ENCODE data around the gene SVOP.

- TF ChIP-seq CTCF (conservative IDR thresholded peaks at IDR 0.05; ENCODE audit: low read length), result no peak
- no peak for TF ChIP-seq EZH2phosphoT487 (IDR thresholded peaks at IDR 0.05; ENCODE audit: borderline replicate concordance)
Observed at GRCh38 chr12:108955225-108955835, 65.5 kb downstream of the SVOP start.
